ENCODE results near the gene FGF13.

Gene FGF13

GRCh38 chrX:138664466-138664865, 47.1 kb downstream of the FGF13 start:
- no peak for DNase-seq (ENCODE audit: low read depth in 1 of 2, low spot score in 1 of 2)

DNA sequence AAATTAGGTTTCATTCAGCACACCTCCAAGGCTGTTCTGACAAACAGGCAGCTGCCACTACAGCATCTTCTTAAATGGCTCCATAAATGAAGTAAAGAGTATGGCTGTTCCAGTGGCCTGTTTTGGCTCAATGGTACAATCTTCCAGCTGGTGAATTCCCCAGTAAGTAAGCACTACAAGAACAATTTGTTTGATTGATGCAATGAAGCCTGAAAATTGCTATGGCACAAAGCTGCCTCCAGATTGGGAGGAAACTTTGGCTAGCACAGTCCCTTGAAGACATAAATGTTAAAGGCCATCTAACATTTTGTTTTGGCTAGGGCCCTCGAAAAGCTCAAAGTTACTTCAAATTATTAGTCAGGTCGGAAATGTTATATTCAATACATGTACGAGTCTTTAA, 47.5 kb downstream of the FGF13 start:
- no peak for DNase-seq (ENCODE audit: low read depth in 1 of 2, low spot score in 1 of 2)

GRCh38 chrX:138651494-138651893, 60.0 kb downstream of the FGF13 start:
- no peak for DNase-seq (ENCODE audit: low read depth in 1 of 2, low spot score in 1 of 2)

DNA sequence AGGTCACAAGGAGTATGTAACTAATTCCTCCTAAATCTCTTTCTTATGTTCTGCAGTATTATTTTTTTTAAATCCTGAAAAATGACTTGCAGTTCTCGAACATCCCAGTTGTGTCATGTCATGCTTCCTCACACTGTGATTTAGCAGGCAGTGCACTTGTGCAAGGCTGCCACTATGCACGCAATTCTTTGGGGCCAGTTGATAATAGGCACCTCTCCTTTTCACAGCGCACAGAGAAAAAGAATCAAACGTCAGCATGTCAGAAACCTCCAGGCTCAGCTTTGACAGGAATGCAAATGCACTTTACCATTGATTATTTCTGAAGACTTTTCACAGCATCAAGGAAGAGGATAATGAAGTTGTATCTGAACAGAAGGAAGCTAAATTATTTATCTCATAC, 62.9 kb downstream of the FGF13 start:
- DNase-seq (ENCODE audit: low read depth in 1 of 2, low spot score in 1 of 2), result no peak

GRCh38 chrX:138638996-138639395, 72.5 kb downstream of the FGF13 start:
- no peak for DNase-seq (ENCODE audit: low read depth in 1 of 2, low spot score in 1 of 2)

Data from activated T-helper 1 cell treated with anti-CD3 and anti-CD28 coated beads, Interleukin-2, amount 50 U/mL, for 16 hours (primary cell).